ENCODE results near the gene KIRREL3. TPM values are rescaled to one million over a fixed set of nuclear protein-coding genes. Genes with fewer than 3 reads are reported as not detected.

Gene KIRREL3
- total and polyA plus RNA-seq, 2 of the 8 experiments (the other 6 are each of a cell fraction or from before 2014, with no cell fraction given): 0.29 to 0.32 TPM

GRCh38 chr11:126443120-126443519, 557.5 kb downstream of the KIRREL3 start:
- H3K79me1 ChIP-seq (ENCODE audit: low read depth, low read length): no peaks in the 10 kb centered on the region
- no peaks in the 10 kb centered on the region for H3K23me2 ChIP-seq (ENCODE audit: low read depth, low read length)
- no peak overlapping the region for H3K9ac ChIP-seq (replicated peaks in 1 of 4; ENCODE audit: extremely low read depth in 1 of 4, low read depth in 3 of 4, low read length in 3 of 4)
- H2BK12ac ChIP-seq (ENCODE audit: low read depth, low read length): no peak overlapping the region
- H3K18ac ChIP-seq (ENCODE audit: extremely low read depth, low read length): no peak overlapping the region
- H2BK120ac ChIP-seq (replicated peaks; ENCODE audit: low read depth, low read length): no peak overlapping the region
- no peak overlapping the region for H3K4me2 ChIP-seq (ENCODE audit: insufficient read depth in 1 of 2, low read depth in 2 of 2, low read length in 2 of 2)
- no peaks in the 10 kb centered on the region for H3K9me3 ChIP-seq (ENCODE audit: insufficient read depth in 2 of 2, low read depth in 1 of 2, low read length in 1 of 2)
- H2BK5ac ChIP-seq (ENCODE audit: low read depth, low read length): no peak overlapping the region
- DNase-seq (ENCODE audit: low read depth in 1 of 2, low spot score in 2 of 2) (no peak), FAIRE-seq (no peak)
- H3K56ac ChIP-seq (replicated peaks; ENCODE audit: insufficient read length, low read depth, low read length): no peak overlapping the region
- TF ChIP-seq BCL11A (IDR thresholded peaks at IDR 0.05; ENCODE audit: low read depth in 2 of 2, low read length in 2 of 2): no peak
- no peak overlapping the region for H3K4ac ChIP-seq (replicated peaks; ENCODE audit: insufficient read length, low read depth, low read length)
- no peaks in the 10 kb centered on the region for H3K79me2 ChIP-seq (ENCODE audit: control insufficient read depth in 1 of 2, insufficient read depth in 2 of 2, low read length in 2 of 2)
- WGBS, 2 experiments (ENCODE audit: extremely low coverage in 1 of 2, insufficient coverage in 1 of 2, insufficient read length in 1 of 2, insufficient replicate concordance in 2 of 2, low coverage in 1 of 2, low lambda C conversion rate in 2 of 2, missing lambda C conversion rate in 1 of 2): 89% methylated on average over 13 of the region's 13 CpGs; no CpG with 5 or more reads in 1 of the 2 experiments
- POLR2A ChIA-PET (ENCODE audit: partially characterized antibody): interaction anchor here (1.2 to 1.5 kb wide), 2 partner anchors 49 to 139 kb away, joined by 3 to 4 read pairs; partner anchors contain the start of gene DCPS
- H3K27me3 ChIP-seq (replicated peaks in 1 of 4; ENCODE audit: control insufficient read depth in 3 of 4, extremely low read depth in 1 of 4, insufficient read depth in 3 of 4, low read length in 3 of 4): no peaks in the 10 kb centered on the region
- no peak overlapping the region for H2BK20ac ChIP-seq (ENCODE audit: low read length)
- H3K23ac ChIP-seq (ENCODE audit: insufficient read length): no peak overlapping the region
- CTCF ChIA-PET (ENCODE audit: partially characterized antibody): interaction anchor here (0.6 to 5.6 kb wide), 30 partner anchors 10 to 547 kb away, joined by 3 to 54 read pairs (median 4); no protein-coding TSS in a partner anchor
- H4K91ac ChIP-seq (replicated peaks; ENCODE audit: insufficient read length, low read length): no peak overlapping the region
- no peak overlapping the region for H2BK15ac ChIP-seq (ENCODE audit: low read length)
- H3K4me3 ChIP-seq (ENCODE audit: extremely low read depth in 1 of 4, insufficient read depth in 2 of 4, low read depth in 3 of 4, low read length in 4 of 4): no peak overlapping the region
- no peaks in the 10 kb centered on the region for H4K20me1 ChIP-seq (replicated peaks in 1 of 2; ENCODE audit: control insufficient read depth in 1 of 2, insufficient read depth in 2 of 2, low read length in 2 of 2)
- H3K14ac ChIP-seq (ENCODE audit: insufficient read length): no peak overlapping the region
- H4K5ac ChIP-seq (ENCODE audit: insufficient read length, low read depth, low read length): no peak overlapping the region
- no peak overlapping the region for H3K27ac ChIP-seq (ENCODE audit: low read depth, low read length)
- H3K4me1 ChIP-seq (replicated peaks in 1 of 4; ENCODE audit: control insufficient read depth in 3 of 4, insufficient read depth in 4 of 4, low read length in 3 of 4): peaks cover 4 to 11% (median 8%) of the 10 kb centered on the region in 4 experiments; a peak in 5 of 7 replicates
- no peak overlapping the region for H4K8ac ChIP-seq (ENCODE audit: extremely low read depth, insufficient read depth, low read length)
- no peak overlapping the region for H2AK5ac ChIP-seq (ENCODE audit: low read depth, low read length)
- no peak overlapping the region for H2AFZ ChIP-seq (ENCODE audit: low read length)
- no peaks in the 10 kb centered on the region for H3K36me3 ChIP-seq (ENCODE audit: control insufficient read depth in 2 of 4, insufficient read depth in 4 of 4, low read length in 3 of 4)

All from H1 (cell line).